GM21528 (cell line): ENCODE results near the gene IFT81.
"Not testable (repeated sequence)": the region's sequence is repeated elsewhere in the genome, so short reads cannot be mapped to it uniquely, and the experiment has no call there.

Source experiments
- ATAC-seq: cut with Tn5 transposase; IDR thresholded peaks from one replicate; pipeline ENCODE4 v1.9.1; 2021; ENCODE audit warnings: mild to moderate bottlenecking, moderate library complexity; ENCODE audit not compliant: unreplicated experiment, low FRiP score

The IFT81 gene

GRCh38 chr12:110107369-110108281 lies 16.5 kb upstream of the IFT81 start:
- ATAC-seq: no peak

- no peak for ATAC-seq
Observed at GRCh38 chr12:110108309-110109036, 15.7 kb upstream of the IFT81 start.

DNA sequence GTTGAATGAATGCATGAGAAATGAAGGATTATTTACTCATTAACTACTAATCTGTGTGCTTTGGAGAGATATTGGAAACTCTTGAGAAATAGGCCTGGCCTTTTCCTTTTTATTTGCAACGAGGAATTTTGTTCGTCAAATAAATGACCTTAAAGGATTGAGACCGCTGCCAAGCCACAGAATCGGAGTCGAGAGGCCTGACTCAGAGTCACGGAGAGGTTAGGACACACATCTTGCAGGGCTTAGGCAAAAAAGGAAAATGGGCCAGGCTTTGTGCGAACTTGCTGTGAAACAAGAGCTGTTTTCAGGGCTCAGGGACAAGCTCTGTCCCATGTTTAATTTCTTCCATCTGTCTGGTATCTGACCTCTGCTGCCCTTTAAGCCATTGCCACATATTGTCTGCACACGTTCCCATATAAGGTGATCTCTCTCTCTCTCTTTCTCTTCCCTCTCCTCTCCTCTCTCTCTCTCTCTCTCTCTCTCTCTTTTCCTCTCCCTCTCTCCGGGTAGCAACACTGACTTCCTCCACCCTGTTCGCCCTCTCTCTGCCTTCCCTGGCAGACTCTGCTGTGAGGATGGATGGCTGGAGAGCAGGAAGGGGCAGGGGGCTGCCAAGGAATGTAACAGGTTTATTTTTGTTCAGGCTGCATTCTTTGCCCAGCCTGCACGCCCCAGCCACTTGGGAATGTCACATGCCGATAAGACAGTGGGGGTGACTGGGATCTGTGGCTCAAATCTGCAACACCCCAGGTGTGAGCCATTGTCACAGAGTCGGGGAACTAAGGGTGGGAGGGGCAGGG lies 14.9 kb upstream of the IFT81 start:
- no peak for ATAC-seq

DNA sequence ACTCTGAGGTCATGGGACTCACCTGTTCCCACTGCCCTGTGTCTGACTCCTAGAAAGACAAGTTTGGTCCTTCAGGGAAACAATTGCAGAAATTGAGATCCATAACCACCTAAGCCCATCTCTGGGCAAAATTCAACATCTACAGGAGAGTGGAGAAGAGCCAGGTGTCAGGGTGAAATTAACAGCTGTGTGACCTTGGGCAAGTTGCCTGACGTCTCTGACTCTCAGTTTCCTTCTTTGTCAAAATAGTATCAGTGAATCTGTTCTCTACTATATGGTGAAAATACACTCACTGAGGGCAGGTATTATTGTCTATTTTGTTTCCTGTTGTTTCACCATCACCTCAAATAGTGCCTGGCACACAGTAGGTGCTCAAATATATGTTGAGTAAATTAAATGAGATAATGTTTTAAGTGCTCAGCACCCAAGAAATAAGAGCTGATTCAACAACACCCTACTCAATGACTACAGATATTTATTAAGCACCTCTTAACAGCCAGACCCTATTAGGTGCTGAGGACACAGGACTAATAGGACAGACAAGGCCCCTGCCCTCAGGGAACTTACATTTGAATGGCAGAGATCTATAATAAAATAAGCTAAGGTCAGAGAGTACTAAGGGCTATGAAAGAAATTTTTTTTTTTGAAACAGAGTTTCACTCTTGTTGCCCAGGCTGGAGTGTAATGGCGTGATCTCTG lies 14.2 kb upstream of the IFT81 start:
- ATAC-seq: no peak

GRCh38 chr12:110111476-110112334 lies 12.5 kb upstream of the IFT81 start:
- ATAC-seq: no peak

DNA sequence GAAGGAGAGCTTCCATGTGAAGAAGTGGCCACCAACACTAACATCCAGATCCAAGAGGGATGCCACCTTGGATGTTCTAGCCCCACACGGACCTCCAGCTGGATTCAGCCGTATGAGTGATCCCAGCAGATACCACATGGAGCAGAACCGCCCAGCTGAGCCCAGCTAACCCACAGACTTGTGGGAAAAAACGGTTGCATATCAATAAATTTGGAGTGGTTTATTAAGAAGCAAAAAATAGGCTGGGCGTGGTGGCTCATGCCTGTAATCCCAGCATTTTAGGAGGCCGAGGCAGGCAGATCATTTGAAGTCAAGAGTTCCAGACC lies 11.9 kb upstream of the IFT81 start:
- no peak for ATAC-seq

DNA sequence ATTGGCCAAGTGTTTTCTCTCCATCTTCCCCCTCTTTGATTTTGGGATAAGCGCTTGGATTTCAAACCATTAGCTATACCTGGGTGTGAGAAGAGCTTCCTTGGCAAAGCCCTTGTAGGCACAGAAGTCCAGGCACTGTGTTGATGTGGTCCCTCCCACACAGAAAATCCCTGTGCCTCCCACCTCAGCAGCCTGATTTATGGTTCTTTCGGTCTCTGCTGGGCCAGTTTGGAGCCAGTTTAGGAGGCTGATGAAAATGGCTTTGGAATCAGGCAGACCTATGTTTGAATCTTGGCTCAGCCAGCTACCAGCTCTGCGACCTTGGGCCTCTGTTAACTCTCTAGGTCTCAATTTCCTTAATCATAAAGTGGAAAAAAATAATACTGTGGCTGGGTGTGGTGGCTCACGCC lies 9.6 kb upstream of the IFT81 start:
- ATAC-seq: no peak

DNA sequence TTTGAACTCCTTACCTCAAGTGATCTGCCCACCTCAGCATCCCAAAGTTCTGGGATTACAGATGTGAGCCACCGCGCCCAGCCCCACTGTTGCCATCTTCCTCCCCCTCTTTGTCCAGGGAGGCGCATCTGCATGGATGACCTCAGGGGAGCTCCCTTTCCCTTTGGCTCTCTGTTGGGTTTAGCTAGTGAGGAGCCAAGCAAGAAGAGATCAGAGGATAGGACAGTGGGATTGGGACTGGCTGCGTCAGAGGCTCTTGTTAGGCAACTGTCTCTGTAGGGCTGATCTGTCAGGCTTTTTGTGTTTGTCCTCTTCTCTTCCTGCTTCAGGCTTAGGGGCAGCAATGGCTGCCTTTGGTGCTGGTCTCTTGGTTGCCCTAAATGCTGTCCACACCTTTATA lies 8.5 kb upstream of the IFT81 start:
- ATAC-seq: no peak

- no peak for ATAC-seq
Observed at GRCh38 chr12:110116623-110117022, 7.5 kb upstream of the IFT81 start.

DNA sequence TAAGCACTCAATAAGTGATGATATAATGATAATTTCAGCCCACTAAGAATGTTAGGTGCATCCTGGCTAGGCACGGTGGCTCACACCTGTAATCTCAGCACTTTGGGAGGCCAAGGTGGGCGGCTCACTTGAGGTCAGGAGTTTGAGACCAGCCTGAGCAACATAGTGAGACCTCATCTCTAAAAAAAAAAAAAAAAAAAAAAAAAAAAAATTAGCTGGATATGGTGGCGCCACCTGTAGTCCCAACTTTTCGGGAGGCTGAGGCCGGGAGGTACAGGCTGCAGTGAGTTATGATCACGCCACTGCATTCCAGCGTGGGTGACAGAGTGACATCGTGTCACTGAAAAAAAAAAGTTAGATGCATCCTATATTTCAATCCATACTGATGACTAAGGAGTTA lies 6.9 kb upstream of the IFT81 start:
- ATAC-seq: not testable (repeated sequence)

GRCh38 chr12:110117956-110118685 lies 6.0 kb upstream of the IFT81 start:
- ATAC-seq: no peak

- no peak for ATAC-seq
Observed at GRCh38 chr12:110122929-110123328, 1.2 kb upstream of the IFT81 start.

GRCh38 chr12:110123919-110124268 lies 263 bp upstream of the IFT81 start:
- peak; percentile 46 for ATAC-seq

GRCh38 chr12:110126557-110126956 lies 2.4 kb downstream of the IFT81 start:
- no peak for ATAC-seq

DNA sequence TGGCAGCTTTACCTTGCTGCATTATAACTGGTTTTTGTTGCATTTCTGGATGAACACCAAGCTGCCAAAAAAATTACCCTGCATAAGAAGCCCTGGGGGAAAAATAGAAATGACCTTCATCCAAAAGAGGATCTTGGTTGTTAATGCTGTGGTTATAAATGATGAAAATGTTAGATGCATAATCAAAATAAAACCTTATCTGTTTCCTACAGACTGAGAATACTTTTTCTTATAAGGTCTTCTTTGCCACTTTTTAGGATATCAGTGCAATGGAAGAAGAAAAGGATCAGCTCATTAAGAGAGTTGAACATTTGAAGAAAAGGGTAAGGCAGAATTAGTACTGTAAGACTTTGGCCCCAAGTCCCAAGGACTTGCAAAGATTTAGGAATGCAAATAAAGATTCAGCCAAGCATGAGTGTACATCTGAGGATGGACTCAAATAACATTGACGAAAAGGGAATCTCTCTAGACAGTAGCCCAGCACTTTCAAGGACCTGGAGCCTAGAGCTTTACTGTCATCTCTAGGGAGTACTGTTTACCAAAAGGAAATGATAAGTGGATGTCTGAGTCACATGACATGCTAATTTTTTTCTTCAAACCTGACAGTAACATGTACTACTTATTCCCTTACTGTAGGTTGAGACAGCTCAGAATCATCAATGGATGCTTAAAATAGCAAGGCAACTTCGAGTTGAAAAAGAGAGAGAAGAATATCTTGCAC lies 10.7 kb downstream of the IFT81 start:
- ATAC-seq: no peak

GRCh38 chr12:110135806-110136205 lies 11.6 kb downstream of the IFT81 start:
- no peak for ATAC-seq

DNA sequence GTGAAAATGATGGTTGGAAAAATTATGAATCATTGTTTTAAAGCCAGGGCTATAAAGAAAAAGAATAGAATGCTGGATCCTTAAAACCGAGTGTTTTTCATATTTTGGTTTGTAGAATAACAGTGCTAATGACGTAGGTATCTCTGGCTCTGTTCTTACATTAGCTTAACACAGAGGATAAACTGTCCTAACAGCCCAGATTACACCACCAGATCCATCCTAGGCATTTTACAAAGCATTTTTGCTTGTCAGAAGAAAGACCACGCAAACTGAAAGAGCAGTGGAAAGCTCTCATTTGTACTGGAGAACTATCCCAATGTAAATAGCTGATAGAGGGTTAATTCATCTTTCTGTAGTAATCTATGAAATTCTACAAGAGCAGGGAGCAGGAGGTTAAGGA lies 13.6 kb downstream of the IFT81 start:
- ATAC-seq: no peak

DNA sequence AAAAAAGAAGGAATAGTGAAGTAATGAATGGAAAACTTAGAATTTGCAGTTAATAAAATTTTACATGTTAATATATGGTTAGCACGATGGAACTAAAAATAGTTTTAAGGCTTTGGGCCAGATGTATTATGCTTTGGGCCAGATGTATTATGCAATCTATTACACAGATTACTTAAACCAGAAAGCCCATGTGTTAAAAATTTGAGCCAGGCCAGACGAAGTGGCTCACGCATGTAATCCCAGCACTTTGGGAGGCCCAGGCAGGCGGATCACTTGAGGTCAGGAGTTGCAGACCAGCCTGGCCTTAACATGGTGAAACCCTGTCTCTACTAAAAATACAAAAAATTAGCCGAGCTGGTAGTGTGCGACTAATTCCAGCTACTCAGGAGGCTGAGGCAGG lies 17.2 kb downstream of the IFT81 start:
- ATAC-seq: no peak
